ENCODE measurements around the gene UBE2L3.
A peak's percentile ranks its signal among the peaks of the same experiment; 100 is the strongest.
"Not testable (repeated sequence)": the region's sequence is repeated elsewhere in the genome, so short reads cannot be mapped to it uniquely, and the experiment has no call there.

The UBE2L3 gene

DNA sequence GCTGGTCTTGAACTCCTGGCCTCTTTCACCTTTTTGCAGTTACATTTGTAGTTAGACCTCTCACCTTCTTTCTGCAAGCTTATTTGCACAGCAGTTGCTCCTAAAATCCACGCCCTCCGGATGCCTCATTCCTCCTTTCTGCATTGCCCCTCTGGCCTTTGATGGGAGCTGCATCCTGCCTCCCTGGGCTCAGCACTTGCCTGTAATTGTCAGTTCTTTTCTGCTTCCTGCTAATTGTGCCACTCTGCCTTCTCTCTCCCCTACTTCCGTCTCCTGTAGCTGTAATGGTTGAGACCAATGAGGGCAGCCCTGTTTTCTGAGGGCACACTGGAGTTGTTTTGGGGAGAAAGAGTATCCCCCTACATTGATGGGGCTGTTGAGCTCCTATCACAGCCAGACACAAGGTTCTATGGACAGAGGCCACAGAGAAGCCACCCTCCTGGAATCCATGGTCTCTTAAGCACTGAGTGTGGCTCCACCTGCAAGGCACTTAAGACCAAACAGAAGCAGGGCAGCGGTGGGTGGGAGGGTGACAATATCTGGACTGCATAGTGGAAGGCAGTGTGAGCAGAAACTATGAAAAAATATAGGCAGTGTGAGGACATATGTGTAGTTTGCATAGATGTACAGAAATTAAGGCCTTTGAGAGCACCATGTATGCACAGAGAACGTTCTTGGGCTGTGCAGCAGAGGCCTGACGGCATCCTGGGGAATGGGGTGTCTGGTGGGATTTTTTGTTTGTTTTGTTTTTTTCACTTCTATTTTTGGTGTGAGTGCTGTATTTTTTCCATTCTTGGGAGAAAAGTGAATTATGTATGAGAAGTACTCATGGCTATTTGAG, 31.8 kb downstream of the UBE2L3 start:
- no peak for DNase-seq

DNA sequence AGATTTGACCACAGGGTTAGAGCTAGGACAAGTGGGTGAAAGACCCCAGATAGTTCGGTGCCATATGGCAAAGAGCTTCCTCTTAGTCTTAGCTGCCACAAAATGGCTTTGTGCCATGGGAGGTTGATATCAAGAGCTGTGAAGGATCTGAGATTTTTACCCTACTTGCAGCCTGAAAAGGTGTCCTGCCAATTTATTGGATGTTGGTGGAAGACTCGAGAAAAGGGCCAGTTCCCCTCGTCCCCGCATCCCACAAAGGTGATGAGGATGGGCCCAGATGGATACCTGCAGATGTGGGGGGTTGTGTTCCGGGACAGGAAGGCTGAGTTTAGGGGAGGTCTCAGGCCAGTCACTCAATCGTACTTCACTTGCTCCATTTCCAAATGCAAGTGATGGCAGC, 35.1 kb downstream of the UBE2L3 start:
- no peak for DNase-seq

DNA sequence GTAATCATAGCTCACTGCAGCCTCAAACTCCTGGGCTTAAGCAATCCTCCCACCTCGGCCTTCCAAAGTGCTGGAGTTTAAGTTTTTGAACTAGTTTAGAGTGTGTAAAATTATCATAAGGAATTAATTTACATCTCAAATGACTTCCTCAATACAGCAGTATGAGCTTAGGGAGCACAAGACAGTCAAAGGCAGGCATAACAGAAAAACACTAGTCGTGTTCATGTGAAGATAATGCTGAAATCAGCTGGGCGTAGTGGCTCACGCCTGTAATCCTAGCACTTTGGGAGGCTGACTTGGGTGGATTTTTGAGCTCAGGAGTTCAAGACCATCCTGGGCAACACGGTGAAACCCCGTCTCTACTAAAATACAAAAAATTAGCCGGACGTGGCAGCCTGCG, 36.5 kb downstream of the UBE2L3 start:
- DNase-seq: no peak

DNA sequence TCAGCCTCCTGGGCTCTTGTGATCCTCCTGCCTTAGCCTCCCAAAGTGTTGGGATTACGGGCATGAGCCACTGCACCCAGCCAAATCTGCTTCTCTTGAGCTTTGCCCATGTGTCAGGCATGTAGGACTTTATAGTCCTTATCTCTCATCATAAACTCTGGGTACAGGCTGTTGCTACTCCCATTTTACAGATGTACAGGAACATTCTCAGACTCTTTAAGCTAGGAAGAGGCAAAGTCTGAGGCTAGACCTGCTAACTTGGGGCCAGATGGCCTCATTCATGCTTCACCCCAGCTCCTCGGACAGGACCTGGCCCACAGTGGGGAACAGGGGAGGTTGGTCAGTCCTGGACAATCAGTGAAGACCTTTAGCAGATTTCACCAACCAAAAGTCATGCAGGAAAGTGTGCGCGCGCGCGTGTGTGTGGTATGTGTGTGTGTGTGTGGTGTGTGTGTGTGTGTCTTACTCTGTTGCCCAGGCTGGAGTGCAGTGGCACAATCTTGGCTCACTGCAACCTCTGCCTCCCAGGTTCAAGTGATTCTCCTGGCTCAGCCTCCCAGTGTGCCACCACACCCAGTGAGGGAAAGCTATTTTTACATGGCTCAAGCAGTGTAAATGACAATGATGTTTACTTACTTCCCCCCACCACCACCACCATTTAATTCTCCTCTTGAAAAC, 38.5 kb downstream of the UBE2L3 start:
- DNase-seq: no peak

DNA sequence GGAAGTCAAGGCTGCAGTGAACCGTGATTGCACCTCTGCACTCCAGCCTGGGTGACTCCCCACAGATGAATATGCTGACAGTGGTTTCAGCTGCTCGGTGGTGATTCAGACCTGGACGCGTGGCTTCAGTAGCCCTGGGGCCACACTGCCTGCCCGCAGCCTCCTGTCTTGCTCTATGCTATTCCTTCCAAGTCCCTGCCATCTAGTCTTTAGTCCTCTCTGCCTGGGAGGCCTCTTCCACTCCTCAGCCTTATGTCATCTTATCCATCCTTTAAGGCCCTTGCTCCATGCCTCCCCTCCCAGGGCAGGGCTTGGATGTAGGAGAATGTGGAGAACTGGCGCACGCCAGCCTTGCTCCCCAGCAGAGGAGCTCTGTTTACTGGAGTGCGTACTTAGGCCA, 39.3 kb downstream of the UBE2L3 start:
- DNase-seq: no peak

DNA sequence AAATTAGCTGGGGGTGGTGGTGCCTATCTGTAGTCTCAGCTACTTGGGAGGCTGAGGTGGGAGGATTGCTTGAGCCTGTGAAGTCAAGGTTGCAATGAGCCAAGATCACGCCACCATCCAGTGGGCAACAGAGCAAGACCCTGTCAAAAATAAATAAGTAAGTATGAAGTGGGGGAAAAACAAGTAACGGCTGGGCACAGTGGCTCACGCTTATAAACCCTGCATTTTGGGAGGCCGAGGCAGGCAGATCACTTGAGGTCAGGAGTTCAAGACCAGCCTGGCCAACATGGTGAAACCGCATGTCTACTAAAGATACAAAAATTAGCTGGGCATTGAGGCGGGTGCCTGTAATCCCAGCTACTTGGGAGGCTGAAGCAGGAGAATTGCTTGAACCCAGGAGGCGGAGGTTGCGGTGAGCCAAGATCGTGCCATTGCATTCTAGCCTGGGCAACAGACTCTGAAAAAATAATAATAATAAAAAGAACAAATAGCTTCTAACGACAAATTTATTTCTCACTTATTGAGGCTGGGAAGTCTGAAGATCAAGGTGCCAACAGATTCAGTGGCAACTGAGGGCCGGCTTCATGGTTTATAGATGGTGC, 42.1 kb downstream of the UBE2L3 start:
- not testable (repeated sequence) for DNase-seq

DNA sequence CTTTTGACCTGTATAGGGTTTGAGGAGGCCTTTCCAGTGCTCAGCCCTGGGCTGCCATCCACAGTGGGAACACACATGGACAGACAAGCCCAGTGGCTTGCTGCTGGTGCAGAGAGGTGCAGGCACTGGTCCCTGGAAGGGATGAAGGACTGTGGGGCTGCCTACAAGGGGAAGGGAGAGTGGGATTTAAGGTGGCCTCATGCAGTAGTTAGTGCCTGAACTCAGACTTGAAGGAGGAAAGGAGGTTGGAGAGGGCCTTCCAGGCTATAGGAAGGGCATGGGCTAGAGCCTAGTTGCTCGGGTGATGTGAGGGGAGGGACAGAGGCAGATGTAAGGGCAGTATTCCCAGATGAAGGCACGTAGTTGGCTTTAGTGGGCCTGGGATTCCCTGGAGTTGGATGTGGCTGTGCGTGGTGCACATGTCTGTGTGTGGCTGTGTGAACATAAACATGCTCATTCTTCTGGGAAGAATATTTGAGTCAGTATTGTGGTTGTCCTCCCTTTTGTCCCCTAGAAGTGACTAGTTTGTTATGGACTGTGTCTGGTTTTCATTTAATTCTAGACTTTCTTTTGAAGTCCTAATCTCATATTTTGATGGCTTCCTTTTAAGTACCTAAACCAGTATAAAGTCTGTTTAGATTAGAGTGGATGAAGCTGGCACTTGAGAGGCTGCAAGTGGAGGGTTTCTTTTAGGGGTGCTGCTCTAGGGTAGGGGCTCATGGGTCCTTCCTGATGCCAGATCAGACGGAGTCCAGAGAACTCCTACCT, 43.9 kb downstream of the UBE2L3 start:
- DNase-seq: no peak

DNA sequence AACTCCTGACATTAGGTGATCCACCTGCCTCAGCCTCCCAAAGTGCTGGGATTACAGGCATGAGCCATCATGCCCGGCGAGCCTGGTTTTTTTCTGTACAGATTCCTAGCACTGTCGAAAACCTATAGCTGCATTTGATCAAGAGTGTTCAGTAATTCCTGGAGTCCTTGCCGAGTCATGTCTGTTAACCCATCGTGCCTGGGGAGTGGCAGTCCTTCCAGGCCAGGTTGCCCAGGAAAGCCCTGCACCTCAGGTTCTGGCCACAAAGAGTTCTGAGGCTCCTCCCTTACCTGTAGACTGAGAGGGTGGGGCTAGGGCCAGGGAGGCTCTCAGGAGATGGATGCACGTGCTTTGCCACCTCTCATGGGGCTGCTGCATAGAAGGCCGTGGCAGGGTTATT, 45.3 kb downstream of the UBE2L3 start:
- no peak for DNase-seq

DNA sequence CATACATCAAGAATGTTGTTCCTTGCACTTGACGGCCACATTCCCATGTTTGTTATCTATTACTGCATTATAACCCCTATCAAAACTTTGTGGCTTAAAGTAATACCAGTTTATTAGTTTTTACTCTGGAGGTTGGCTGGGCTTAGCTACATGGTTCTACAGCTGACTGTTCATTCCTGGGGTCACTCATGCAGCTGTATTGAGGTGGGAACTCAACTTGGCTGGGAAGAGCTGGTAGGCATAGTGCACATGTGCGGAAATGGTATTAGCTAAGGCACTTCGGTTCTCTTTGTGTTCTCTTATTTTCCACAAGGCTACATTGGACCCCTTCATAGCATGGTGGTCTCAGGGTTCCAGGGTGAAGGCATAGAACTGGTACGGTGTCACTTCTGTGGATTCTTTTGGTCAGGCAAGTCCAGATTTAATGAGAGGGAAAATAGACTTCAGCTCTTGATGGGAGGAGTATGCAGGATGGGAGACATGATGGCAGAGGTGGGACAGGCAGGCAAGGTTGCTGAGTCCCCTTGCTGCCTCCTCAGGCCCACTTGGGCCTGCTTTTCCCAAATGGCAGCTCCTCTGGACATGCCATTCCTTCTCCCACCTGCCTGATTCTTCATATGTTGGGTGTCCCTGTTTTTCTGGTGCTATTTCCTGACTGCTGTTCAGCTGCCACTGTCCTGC, 46.2 kb downstream of the UBE2L3 start:
- DNase-seq: no peak

DNA sequence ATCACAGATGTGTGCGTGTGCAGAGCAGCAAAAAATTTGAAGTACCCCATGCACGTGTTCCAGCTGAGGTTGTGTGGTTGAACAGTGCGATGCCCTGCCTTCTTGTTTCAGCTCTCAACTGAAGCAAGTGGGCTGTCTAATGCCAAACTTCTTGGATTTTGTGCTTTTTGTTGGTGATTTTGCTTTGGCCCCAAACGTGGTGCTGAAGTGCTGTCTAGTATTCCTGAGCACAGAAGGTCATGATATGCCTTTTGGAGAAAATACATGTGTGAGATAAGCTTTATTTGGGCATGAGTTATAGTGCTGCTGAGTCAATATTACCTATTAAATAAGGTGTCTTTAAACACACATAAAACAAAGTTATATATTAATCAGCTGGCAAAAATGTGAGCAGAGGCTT, 48.2 kb downstream of the UBE2L3 start:
- DNase-seq: no peak

DNA sequence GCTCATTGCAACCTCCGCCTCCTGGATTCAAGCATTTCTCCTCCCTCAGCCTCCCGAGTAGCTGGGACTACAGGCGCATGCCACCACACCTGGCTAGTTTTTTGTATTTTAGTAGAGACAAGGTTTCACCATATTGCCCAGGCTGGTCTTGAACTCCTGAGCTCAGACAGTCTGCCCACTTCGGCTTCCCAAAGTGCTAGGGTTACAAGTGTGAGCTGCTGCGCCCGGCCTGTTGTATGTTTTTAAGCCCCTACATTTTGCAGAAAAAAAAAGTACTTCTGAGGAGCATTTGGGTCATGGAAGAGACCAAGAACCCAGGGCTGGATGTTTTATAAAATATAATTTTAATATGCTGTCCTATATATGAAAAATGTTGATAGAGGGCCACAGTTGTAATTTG, 49.8 kb downstream of the UBE2L3 start:
- not testable (repeated sequence) for DNase-seq

DNA sequence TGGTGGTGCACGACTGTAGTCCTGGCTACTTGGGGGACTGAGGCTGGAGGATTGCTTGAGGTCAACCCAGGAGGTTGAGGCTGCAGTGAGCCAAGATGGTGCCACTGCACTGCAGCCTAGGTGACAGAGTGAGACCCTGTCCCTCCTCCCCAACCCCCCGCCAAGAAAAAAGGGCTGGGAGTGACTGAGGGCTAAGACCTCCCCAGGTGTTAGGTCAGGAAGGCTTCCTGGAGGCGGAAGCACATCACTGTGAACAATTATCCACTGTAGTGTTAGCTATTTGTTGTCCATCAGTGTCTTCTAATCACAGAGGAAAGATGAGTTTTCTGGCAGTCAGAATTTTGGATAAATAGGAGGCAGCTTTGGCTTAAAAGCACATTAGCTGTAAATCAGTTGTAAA, 53.5 kb downstream of the UBE2L3 start:
- DNase-seq: no peak

DNA sequence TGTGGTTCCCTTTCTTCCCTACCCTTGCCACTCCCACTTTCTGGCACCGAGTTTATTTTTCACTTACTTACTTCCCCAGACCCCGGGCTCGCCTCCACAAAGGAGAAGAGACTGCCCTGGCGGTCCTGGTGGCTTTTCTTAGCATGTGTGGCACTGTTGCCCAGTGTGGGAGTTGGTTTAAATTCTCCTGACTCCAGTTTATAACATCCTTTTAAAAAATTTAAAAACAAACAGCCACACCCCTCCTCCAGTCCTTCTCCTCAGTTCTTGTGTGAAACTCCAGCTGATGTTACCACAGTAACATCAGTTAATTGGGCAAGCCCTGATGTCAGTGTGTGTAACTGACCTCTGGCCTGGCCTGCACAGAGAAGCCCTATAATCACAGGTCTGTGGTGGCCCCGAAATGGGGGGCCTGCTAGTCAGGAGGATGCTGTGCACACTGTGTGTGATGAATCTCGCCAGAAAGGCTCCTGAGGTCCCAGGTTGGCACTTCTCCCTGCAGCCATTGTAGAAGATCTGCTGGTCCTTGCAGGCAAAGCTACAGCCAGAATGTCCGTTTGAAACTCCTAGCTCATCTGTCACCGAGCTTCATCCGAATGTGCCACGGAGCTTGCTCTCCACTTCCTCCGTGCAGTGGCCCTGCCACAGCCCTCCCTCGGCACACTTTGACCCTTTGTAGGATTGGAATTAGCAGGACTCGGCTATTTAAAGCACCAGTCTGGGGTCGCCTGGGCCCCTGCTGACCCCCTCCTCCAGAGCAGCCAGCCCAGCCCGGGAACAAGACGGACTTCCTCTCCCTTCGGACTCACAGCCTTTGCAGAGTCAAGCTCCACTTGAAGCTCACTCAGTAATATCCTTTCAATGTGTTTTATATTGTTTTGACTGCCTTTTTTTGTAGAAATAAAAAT, 54.8 kb downstream of the UBE2L3 start:
- DNase-seq: peak in 5 of 58 donors; percentile 3 to 13 (median 6)

DNA sequence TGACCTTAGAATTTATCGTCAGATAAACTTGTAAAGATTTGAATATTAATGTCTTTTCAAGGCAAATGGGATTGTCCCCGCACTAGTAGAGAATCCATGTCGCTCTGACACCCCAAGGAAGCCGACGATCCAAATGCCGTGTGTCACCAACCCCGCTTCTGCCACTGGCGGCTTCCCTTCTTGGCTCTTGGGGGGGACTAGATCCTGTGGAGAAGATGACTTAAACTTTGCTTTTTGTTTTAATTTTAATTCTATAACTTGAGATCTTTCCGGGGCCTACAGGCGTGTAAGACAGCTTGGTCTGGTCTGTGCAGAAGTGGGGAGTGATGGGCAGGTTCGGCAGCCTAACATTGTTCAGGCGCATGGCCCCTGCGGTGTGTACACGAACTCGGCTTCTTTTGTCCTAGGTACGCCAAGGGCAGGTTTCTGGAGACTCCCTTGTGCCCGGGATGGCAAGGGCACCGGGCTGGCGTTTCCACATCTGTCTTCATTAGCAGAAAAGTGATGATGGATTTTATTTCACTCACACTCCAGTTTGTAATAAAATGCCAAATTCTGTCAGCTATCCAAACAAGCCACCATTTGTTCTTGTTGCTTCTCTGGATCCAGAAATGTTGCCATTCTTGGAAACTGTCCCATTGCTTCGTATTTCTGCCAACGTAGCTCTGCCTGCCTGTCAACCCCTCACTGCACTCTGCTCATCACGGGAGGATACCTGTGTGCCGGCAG, 55.6 kb downstream of the UBE2L3 start:
- DNase-seq: peak in 11 of 58 donors; percentile 14 to 83 (median 50)

DNA sequence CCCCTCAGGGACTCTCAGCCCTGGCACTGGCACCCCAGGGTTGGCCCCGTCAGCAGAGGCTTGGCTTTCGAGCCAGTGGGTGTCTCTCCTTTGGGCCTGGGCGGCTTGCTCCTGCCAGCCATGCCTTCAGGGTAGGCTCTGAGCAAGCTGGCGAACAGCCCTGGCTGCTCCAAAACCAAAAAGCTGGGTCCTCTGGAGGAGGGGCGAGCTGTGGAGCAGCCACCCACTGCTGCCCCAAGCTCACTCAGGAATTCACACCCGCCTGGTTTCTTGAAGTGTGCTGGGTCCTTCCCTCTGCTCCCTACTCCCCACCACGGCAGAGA, 56.1 kb downstream of the UBE2L3 start:
- peak in 46 of 58 donors; percentile 9 to 83 (median 41) for DNase-seq

DNA sequence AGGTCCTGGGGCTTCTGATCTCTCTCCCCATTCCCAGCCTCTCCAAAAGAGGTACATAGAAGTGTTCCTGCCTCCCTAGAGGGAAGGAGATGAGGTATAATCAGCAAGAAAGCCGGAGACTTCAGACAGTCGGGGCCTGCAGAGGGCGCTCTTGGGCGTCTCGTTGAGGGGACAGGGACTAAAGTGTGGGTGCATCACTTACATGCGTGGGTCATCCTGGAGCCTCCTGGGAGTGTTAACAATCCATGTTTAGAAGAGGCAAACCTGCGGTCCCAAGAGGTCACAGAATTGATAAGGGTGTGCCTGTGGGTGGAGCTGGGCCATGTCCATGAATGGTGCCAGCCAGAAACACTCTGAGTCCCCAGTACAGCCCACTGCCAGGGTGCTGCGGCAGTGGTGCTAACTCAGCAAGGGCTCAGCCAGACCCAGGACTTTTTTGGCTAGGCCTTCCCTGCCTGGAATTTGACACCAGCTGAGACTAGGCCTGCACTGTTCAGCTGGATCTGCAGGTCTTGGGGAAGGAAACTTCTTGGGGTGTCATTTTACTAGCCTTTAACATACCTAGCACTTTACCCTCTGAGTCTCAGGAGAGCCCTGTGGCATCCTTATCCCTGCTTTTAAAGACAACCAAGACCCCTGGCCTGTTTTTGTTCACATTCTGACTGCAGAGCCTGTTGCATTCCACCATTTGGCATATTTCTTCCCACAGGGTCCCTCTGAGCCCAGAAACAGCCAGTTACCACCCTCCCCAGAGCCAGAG, 56.8 kb downstream of the UBE2L3 start:
- peak in 20 of 58 donors; percentile 5 to 62 (median 26) for DNase-seq

DNA sequence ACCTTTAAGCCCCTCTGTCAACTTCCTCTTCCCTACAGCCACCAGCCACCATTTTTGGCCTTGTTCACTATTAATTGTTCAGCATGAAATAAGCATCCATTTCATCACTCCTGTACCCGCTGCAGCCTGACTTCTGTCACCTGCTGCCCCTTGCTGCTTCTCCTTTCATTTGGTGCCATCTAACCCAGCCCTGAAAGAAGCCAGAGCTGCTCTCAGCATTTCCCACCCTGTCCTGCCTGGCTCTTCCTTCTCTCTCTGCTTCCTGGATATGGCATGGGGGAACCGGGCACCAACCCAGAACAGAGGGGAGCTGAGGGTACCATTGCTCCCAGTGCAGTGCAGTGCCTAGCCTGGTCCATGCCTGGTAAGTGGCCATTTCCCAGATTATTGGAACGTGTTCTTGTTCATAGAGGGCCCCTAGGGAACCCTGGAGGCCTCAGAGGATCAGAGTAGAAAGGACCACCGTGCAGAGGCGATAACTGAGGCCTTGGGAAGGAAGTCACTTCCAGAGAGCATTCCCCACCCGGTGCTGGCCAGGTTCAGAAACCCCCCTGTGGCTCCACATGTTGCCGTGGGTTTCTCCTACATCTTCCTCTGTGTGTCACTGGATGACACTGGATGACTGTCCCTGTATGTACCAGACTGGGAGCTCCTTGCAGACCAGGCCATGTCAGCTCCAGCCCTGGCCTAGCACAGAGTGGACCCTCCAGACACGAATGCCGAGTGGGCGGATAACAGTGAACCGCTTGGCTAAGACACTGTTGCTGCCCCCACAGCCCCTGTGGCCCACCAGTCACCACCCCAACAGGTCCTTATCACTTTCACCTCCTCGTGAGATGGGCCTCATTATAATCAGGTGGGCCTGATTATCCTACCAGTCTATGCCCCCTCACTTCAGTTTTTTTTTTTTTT, 57.6 kb downstream of the UBE2L3 start:
- no peak for DNase-seq
